Jurkat, Clone E6-1 (cell line): ENCODE data around the gene ADAMTS7.
A peak's percentile ranks its signal among the peaks of the same experiment; 100 is the strongest.
"Not testable (repeated sequence)": the region's sequence is repeated elsewhere in the genome, so short reads cannot be mapped to it uniquely, and the experiment has no call there.

Experiments used
- DNase-seq: peaks from one replicate; pipeline ENCODE4 v3.0.0-alpha.2; 2011; ENCODE audit warnings: low read depth, low spot score
- H3K4me3 ChIP-seq: 2 replicates; pipeline ENCODE4 v1.5.1; 2011; ENCODE audit warnings: mild to moderate bottlenecking, low read length, control low read depth, moderate library complexity

ADAMTS7 gene

DNA sequence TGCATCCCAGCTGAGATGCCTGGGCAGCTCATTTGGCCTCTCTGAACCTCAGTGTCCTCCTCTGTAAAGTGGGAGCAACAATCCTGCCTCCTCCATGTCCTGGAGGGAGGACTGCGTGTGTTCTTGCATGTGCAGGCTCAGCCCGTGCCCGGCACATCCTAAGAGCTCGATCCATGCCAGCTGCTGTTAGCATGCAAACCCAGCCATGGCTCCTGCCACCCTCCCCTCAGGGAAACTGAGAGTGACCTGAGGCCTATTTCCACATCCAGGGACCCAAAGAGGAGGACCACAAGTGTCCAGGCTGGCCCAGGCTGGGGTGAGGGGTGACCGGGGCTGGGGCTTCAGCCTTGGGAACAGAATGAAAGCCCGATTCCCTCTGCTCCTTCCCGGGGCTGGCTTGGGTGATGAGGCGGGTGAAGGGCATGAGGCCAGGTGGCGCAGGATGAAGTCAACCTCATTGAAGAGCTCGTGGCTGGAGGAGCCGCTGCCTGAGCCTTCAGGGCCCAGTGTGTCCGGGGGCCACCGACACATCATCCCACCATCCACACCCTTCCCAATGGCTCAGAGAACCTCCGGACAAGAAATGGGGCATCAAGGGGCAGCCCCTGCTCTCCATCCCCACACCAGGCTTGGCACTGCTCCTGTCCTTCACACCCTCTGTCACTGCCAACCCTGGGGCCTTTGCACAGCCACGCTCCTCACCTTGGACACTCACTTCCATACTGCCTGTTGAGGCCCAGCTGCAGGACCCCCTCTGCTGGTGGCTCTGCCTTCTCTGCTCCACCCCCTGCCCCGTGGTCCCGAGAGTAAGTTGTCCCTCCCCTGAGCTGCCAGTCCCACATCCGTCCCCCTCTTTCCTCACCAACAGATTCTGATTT, 42.5 kb downstream of the ADAMTS7 start:
- DNase-seq = peak; percentile 28
- no peak overlapping the region for H3K4me3 ChIP-seq

GRCh38 chr15:78768096-78768495, 43.2 kb downstream of the ADAMTS7 start:
- DNase-seq = no peak
- no peak overlapping the region for H3K4me3 ChIP-seq

DNA sequence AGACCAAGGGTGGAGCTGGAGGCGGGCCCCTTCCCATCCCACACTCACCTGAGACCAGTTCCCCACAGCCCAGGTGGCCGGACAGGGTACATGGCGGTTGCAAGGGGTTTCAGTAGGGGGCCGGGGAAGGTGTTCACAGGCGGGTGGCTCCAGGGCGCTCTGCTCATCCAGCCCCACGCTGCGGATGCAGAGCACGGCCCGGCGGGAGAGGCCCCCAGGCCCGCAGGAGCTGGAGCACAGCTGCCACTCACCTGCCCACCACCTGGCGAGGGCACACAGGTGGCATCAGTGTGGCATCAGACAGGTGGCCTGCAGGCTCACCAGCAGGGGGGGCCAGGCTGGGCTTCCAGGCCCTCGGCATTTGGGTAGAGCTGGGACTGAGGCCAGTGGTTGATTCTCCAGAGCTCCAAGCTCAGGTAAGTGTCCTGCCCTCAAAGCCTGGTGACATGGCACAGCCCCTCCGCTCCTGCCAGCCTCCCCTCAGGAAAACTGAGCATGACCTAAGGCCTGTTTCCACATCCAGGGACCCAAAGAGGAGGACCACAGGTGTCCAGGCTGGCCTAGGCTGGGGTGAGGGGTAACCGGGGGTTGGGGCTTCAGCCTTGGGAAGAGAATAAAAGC, 43.8 kb downstream of the ADAMTS7 start:
- DNase-seq = no peak
- H3K4me3 ChIP-seq = no peak overlapping the region

- H3K4me3 ChIP-seq = not testable (repeated sequence)
Observed at GRCh38 chr15:78766641-78767071, 44.6 kb downstream of the ADAMTS7 start.

GRCh38 chr15:78766041-78766440, 45.2 kb downstream of the ADAMTS7 start:
- DNase-seq = no peak
- no peak overlapping the region for H3K4me3 ChIP-seq

More at GRCh38 chr15:78766641-78767071, 44.6 kb downstream of the ADAMTS7 start:
- not testable (repeated sequence) for DNase-seq

GRCh38 chr15:78765154-78765860, 46.0 kb downstream of the ADAMTS7 start:
- H3K4me3 ChIP-seq, DNase-seq: not testable (repeated sequence)

DNA sequence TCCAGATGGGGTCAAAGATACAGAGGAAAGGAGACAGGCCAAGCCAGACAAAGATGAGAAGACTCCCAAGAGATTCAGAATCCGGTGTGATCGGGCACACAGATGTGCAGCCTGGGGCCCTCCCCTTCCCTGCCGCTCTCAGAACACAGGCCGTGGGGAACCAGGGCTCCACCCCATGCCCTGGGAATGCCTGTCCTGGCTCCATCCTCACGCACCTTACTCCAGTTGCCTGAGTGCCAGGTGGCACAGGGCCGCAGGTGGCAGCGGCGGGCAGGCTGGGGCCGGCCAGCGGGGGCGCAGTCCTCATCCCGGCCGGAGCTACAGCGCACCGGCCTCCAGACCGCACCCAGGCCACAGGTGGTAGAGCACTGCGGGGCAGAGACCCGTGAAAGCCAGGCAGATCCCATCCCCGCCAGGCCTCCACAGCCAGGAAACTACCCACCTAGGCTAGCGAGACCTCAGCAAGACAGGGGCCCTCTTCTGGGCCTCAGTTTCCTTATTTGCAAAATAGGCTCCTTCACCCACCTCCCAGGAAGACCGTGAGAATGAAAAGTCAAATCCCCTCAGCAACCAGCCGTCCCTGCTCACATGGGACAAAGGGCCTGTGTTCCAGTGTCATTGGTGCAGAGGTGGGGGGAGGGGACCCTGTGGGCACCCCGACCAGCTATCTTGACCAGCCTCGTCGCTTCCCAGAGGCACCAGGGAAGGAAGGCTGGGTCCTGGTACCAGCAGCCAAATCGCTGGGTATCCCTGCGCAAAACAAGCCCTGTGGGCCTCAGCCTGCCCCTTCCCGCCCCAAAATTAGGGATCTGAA, 46.7 kb downstream of the ADAMTS7 start:
- not testable (repeated sequence) for H3K4me3 ChIP-seq

GRCh38 chr15:78763796-78764241, 47.4 kb downstream of the ADAMTS7 start:
- DNase-seq = no peak
- no peak overlapping the region for H3K4me3 ChIP-seq

More for the DNA sequence above, 46.7 kb downstream of the ADAMTS7 start:
- not testable (repeated sequence) for DNase-seq

DNA sequence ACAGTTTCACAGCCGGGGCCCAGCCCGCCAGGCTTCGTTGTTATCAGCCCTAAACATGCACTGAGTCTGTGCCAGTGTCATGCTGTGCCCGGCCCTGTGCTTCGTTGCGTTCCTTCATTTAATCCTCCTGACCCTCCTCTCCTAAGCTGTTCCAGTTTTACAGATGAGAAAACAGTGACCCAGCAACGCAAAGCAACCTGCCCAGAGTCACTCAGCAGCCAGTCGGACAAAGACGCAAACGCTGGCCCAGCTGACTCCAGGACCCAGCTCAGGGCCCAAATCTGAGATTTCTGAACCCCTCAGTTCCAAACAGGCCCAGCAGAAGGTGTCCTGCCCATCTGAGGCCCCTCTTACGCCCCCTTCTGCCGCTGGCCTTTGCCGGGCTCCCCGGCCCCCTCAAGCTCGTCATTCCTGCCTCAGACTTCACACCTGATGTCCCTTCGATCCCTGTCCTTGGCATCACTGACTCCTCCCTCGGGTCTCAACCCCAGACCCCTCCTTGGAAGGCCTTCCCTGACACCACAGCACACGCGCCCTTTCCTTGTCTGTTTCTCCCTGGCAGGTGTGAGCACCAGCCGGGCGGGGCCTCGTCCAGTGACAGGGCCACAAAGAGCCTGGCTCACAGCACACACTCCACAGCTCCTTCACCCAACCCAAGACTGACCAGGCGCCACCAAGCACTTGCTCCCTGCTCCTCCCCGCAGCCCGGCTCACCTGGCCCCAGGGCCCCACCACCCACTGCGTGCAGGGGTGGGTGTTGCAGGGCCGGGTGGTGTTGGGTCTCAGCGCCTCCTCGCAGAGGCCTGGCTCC, 48.1 kb downstream of the ADAMTS7 start:
- no peak for DNase-seq

GRCh38 chr15:78762386-78762961, 48.8 kb downstream of the ADAMTS7 start:
- not testable (repeated sequence) for H3K4me3 ChIP-seq, DNase-seq

More for the DNA sequence above, 48.1 kb downstream of the ADAMTS7 start:
- no peak overlapping the region for H3K4me3 ChIP-seq

- no peak for DNase-seq
- peak overlapping the region; percentile 40 for H3K4me3 ChIP-seq
Observed at GRCh38 chr15:78761891-78762385, 49.3 kb downstream of the ADAMTS7 start.

- peak overlapping the region; percentile 40 for H3K4me3 ChIP-seq
- peak; percentile 88 for DNase-seq
Observed at GRCh38 chr15:78761475-78761874, 49.8 kb downstream of the ADAMTS7 start.

- no peak for DNase-seq
- no peak overlapping the region; the same call in 1 of the 2 replicates for H3K4me3 ChIP-seq
Observed at GRCh38 chr15:78761020-78761419, 50.2 kb downstream of the ADAMTS7 start.

DNA sequence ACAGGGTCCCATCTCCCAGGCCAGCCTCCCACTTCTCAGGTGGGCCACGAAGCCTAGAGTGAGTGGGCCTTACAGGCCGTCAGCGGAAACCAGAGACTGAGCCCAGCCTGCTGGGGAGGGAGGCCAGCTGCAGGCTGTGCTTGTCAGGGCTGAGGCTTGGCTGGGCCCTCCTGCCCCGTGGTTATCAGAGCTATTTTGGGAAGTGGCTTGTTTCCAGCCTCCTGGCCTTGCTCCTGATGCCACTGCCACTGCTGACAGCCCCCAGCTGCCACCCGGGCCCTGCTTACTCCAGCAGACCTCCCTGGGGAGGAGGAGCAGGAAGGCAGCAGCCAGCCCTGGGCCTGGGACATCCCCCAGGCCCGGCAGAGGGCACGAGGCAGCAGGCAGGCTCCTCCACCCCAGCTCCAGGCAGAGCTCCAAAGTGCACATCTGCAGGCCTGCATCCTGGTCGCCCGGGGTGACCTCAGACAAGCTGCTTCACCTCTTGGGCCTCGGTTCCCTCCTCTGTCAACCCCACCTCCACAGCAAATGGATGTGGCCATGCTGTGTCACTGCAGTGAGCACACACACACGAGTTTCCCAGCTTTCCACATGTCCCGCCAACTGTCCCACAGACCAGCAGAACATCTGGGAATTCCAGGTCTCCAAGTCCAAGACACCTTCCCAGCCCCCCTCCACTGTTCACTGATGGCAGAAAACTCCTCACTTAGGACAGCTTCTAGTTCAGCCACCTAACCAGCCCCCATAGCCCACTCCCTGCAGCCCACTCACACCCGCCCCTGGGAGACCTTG, 51.0 kb downstream of the ADAMTS7 start:
- H3K4me3 ChIP-seq, DNase-seq: not testable (repeated sequence)

DNA sequence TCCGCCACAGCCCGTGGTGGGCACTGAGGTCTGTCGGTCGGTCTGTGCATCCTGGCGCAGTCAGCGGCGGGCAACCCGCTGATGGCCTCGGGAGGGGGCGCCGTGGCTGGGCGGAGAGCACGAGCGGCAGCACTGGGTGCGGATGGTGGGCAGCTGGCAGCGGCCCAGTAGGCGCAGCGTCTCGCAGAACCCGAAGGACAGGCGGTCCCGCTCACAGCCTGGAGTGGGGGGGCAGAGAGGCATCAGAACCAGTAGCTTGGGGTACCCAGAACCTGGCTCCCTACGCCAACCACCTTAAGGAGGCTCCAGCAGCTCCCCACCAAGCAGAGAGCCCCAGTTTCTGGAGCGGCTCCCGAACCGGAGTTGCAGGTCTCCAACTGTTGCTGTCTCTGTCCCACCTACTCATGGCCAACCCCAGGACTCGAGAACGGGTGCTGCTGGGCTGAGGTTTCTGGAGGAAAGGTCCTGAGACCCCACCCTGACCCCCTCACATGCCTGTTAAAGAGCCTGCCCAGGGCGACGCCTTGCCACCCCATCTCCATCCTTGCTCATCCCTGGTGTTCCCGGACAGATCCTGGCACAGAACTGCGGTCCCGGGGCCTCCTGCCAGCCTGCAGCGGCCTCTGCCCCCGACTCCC, 51.8 kb downstream of the ADAMTS7 start:
- not testable (repeated sequence) for DNase-seq, H3K4me3 ChIP-seq

GRCh38 chr15:78758486-78759200, 52.6 kb downstream of the ADAMTS7 start:
- DNase-seq, H3K4me3 ChIP-seq: not testable (repeated sequence)
